ENCODE data around the gene M1AP.

DNA sequence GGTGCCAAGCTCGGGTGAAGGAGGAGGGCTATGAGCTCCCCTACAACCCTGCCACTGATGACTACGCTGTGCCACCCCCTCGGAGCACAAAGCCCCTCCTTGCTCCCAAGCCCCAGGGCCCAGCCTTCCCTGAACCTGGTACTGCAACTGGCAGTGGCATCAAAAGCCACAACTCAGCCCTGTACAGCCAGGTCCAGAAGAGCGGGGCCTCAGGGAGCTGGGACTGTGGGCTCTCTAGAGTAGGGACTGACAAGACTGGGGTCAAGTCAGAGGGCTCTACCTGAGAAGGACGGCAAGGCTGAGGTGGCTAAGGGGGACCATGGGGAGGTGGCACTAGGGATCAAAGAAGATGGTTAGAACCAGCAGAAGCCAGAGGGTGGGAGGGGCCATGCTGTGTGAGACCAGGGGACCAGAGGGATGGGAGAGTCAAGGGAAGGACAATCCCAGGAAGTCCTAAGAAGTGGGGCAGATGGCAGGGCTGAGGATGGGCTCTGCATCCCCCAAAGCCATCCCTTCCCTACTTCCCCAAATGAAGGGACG, 91.2 kb downstream of the M1AP start:
- TF ChIP-seq CTCF (IDR thresholded peaks at IDR 0.05): no peak
- no peak for TF ChIP-seq POLR2A (IDR thresholded peaks at IDR 0.05)

All from lower leg skin (tissue), 3 donors.